Gastrocnemius medialis (tissue), 4 donors: Measurements from ENCODE around the gene OCLN. TPM values are rescaled to one million over a fixed set of nuclear protein-coding genes. Genes with fewer than 3 reads are reported as not detected.

ENCODE experiments used
- ATAC-seq, 2 donors: fragments of 150-250 bp; one replicate each; pipeline ENCODE4 v1.9.1; 2016
- DNase-seq, 2 donors: peaks; one replicate each; pipeline ENCODE4 v3.0.0-alpha.2; 2019
- H3K27ac ChIP-seq, 4 donors: fragments of 200-600 bp; sonication (generic); 1 replicate in 1 of 4; 2 replicates in 3 of 4; pipeline ENCODE4 v1.5.1; 2016 to 2018; ENCODE audit warnings: mild to moderate bottlenecking in 2 of 4, moderate library complexity in 1 of 4
- H3K27me3 ChIP-seq, 3 donors: fragments of 200-600 bp; sonication (generic) in 2 of 3; 1 replicate in 1 of 3; 2 replicates in 2 of 3; pipeline versions ENCODE4 v1.5.1 to v1.6.0; 2016 to 2019; ENCODE audit warnings: mild to moderate bottlenecking in 1 of 3, moderate library complexity in 1 of 3
- H3K36me3 ChIP-seq, 2 donors: fragments of 200-600 bp; sonication (generic) in 1 of 2; one replicate each; pipeline ENCODE4 v1.5.1; 2017 to 2018
- H3K4me1 ChIP-seq, 2 donors: fragments of 200-600 bp; sonication (generic) in 1 of 2; one replicate each; pipeline ENCODE4 v1.5.1; 2016 to 2017; ENCODE audit warnings: mild to moderate bottlenecking in 2 of 2
- H3K4me3 ChIP-seq, 4 donors: fragments of 200-600 bp; sonication (generic) in 3 of 4; 1 replicate in 1 of 4; 2 replicates in 3 of 4; pipeline ENCODE4 v1.5.1; 2016 to 2019; ENCODE audit warnings: mild to moderate bottlenecking in 2 of 4
- H3K9me3 ChIP-seq, 3 donors: fragments of 200-600 bp; sonication (generic) in 2 of 3; 1 replicate in 1 of 3; 2 replicates in 2 of 3; pipeline ENCODE4 v1.5.1; 2016 to 2019
- POLR2A ChIP-seq, 2 donors: fragments of 450-650 bp; IDR thresholded peaks; one replicate each; pipeline ENCODE4 v1.6.1; 2017; ENCODE audit warnings: antibody characterized with exemption in 2 of 2, mild to moderate bottlenecking in 2 of 2, moderate library complexity in 2 of 2
- in situ Hi-C, 4 donors: fragments of 200-750 bp; cut with MboI; loops; one replicate each; pipeline versions ENCODE4 v1.15.0 to v1.8.0; 2017; ENCODE audit warnings: low sequenced_read_pairs in 4 of 4
- intact Hi-C: fragments of 100-400 bp; cut with DNase I; formaldehyde crosslinking; loops from one replicate; pipeline ENCODE4 v1.15.1; 2023; ENCODE audit warnings: low total_unique reads
- total RNA-seq, 4 donors: library from RNA; depleted of rRNA; stranded (reverse); fragments of >200 nt; gene quantifications; one replicate each; pipeline versions ENCODE4 v1.1.0 to v1.2.3, GENCODE V29; 2016
- TF ChIP-seq, protein P1 (sequence below), 5 experiments: fragments of 450-650 bp in 3 of 5; fragments of 200-600 bp in 2 of 5; sonication (generic) in 2 of 5; IDR thresholded peaks in 4 of 5; conservative IDR thresholded peaks in 1 of 5; 1 replicate in 4 of 5; 2 replicates in 1 of 5; pipeline ENCODE4 v1.5.1; 2016 to 2019; ENCODE audit warnings: antibody characterized with exemption in 5 of 5, mild to moderate bottlenecking in 3 of 5, moderate library complexity in 3 of 5

OCLN gene
- total RNA-seq, 4 donors from 2014 or later, result 0.39 to 0.87 (median 0.62) TPM

DNA sequence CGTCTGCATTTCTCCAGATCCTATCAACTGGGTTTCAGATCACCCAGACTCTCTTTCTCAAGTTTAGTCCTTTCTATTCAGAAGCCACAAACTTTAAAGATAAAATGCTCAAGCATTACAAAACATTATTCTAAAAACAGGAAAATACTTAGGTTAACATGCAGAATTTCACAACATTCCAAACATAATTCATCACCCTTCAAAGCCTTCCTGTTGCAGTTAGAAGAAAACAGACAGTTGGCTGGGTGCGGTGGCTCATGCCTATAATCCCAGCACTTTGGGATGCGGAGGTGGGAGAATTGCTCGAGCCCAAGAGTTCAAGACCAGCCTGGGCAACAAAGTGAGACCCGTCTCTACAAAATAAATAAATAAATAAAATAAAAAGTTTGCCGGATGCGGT, 7.7 kb upstream of the OCLN start:
- H3K27ac ChIP-seq, result no peak overlapping the region
- peaks cover 0 to 4% (median 0%) of the 10 kb centered on the region in 3 donors for H3K27me3 ChIP-seq
- no peaks in the 10 kb centered on the region for H3K36me3 ChIP-seq
- no peak for ATAC-seq
- in situ Hi-C loops, result no loop called here
- no peaks in the 10 kb centered on the region for H3K4me1 ChIP-seq
- DNase-seq, result no peak
- no peak overlapping the region for H3K4me3 ChIP-seq
- H3K9me3 ChIP-seq, result no peaks in the 10 kb centered on the region
- intact Hi-C loops, result no loop called here
- TF ChIP-seq, protein P1, sequence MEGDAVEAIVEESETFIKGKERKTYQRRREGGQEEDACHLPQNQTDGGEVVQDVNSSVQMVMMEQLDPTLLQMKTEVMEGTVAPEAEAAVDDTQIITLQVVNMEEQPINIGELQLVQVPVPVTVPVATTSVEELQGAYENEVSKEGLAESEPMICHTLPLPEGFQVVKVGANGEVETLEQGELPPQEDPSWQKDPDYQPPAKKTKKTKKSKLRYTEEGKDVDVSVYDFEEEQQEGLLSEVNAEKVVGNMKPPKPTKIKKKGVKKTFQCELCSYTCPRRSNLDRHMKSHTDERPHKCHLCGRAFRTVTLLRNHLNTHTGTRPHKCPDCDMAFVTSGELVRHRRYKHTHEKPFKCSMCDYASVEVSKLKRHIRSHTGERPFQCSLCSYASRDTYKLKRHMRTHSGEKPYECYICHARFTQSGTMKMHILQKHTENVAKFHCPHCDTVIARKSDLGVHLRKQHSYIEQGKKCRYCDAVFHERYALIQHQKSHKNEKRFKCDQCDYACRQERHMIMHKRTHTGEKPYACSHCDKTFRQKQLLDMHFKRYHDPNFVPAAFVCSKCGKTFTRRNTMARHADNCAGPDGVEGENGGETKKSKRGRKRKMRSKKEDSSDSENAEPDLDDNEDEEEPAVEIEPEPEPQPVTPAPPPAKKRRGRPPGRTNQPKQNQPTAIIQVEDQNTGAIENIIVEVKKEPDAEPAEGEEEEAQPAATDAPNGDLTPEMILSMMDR (IDR thresholded peaks at IDR 0.05 in 4 of 5, conservative IDR thresholded peaks at IDR 0.05 in 1 of 5), result no peak
- TF ChIP-seq POLR2A (IDR thresholded peaks at IDR 0.05), result no peak

DNA sequence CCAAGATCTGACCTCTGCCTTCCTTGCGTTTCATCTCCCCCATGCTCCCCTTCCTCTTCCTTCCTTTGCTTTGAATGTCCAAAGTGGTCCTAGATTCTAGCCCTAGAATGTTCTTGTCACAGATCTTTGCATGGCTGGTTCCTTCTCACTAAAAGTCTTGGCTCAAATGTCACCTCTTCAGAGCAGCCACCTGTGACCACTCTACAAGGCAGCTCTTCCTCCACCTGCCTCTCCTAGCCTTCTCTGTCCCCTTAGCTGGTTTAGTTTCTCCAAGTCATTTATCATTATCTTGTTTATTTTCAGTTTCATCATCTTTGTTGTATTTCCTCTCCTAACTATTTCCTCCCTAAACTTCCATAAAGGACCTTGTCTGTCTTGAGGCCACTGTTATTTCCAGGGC, 7.1 kb upstream of the OCLN start:
- ATAC-seq (no peak), DNase-seq (no peak)
- Histone ChIP-seq H3K27ac (no peak overlapping the region), H3K4me3 (no peak overlapping the region), H3K36me3 (no peaks in the 10 kb centered on the region), H3K4me1 (no peaks in the 10 kb centered on the region), H3K9me3 (no peaks in the 10 kb centered on the region), H3K27me3 (peaks cover 0 to 4% (median 3%) of the 10 kb centered on the region in 3 donors)
- intact Hi-C loops (no loop called here), in situ Hi-C loops (no loop called here)
- no peak for TF ChIP-seq POLR2A (IDR thresholded peaks at IDR 0.05)
- TF ChIP-seq, protein P1 (IDR thresholded peaks at IDR 0.05 in 4 of 5, conservative IDR thresholded peaks at IDR 0.05 in 1 of 5), result no peak

DNA sequence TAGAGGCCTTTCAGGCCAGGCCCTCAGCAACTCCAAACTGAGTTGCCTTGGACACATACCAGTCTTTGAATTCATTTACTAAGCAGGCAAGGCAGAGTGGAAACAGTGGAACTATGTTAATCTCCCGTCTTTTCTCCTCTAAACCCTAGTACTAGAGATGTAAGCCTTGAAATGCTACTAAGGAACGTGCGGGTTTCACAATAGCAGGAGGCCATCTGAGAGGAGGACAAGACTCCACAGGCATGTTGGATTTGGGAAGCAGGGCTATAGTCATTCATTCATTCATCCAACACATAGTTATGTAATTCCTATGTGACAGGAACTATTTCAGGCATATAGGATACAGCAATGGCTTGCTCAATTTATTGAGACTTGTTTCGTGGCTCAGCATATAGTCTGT, 3.3 kb upstream of the OCLN start:
- no peak for TF ChIP-seq POLR2A (IDR thresholded peaks at IDR 0.05)
- TF ChIP-seq, protein P1 (IDR thresholded peaks at IDR 0.05 in 4 of 5, conservative IDR thresholded peaks at IDR 0.05 in 1 of 5), result no peak
- in situ Hi-C loops (no loop called here), intact Hi-C loops (no loop called here)
- Histone ChIP-seq H3K4me3 (no peak overlapping the region), H3K9me3 (no peaks in the 10 kb centered on the region), H3K36me3 (no peaks in the 10 kb centered on the region), H3K4me1 (peaks cover 4 to 7% of the 10 kb centered on the region in 2 donors), H3K27ac (no peak overlapping the region), H3K27me3 (peaks cover 16 to 37% (median 31%) of the 10 kb centered on the region in 3 donors)
- DNase-seq (no peak), ATAC-seq (no peak)

DNA sequence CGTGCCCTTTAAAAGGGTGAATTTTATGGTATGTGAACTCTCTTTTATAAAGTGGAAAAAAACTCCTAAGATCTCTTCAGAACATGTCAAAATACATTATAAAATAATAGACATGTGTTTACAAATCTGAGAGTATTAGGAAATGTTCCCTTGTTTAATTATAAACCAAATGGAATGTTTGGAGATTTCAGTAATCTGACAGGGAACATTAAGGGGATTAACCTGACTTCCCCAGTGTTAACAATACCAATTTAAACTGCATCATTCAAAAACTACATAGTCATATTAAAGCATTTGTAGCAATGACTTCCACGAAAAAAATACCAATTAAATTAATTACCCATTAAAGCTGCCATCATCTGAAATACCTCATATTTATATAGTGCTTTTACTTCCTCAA, 1.6 kb upstream of the OCLN start:
- no peak for TF ChIP-seq POLR2A (IDR thresholded peaks at IDR 0.05)
- TF ChIP-seq, protein P1 (IDR thresholded peaks at IDR 0.05 in 4 of 5, conservative IDR thresholded peaks at IDR 0.05 in 1 of 5), result no peak
- Histone ChIP-seq H3K4me3 (no peak overlapping the region), H3K36me3 (no peaks in the 10 kb centered on the region), H3K27ac (no peak overlapping the region), H3K9me3 (no peaks in the 10 kb centered on the region), H3K27me3 (peaks cover 33 to 45% (median 43%) of the 10 kb centered on the region in 3 donors), H3K4me1 (peaks cover 4 to 7% of the 10 kb centered on the region in 2 donors)
- in situ Hi-C loops, result no loop called here
- intact Hi-C loops, result no loop called here
- DNase-seq (no peak), ATAC-seq (no peak)

DNA sequence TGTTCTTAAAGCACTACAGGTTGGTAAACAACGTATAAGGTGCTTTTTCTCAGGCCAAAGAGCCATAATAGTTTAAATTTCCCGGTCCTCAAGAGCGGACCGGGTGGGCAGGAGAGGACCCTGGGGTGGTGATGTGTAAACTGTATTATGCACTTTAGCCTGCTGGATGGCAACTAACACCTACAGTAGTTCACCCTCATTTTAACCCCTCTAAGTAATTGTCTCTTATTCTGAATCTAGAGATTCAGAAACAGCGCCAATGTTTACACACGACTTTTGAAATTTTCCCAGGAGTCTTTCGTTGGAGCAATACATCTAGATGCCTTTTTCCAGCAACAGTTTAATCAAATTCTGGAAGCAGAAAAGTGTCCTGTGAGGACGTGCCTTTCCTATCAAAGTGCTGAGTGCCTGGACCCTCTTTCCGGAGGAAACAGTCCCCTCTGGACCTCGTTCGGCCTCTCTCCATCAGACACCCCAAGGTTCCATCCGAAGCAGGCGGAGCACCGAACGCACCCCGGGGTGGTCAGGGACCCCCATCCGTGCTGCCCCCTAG, 676 bp upstream of the OCLN start:
- no peaks in the 10 kb centered on the region for H3K36me3 ChIP-seq
- H3K4me3 ChIP-seq, result peak overlapping the region; percentile 50 to 65 (median 56)
- intact Hi-C loops (no loop called here), in situ Hi-C loops (no loop called here)
- no peak for ATAC-seq
- TF ChIP-seq, protein P1 (IDR thresholded peaks at IDR 0.05 in 4 of 5, conservative IDR thresholded peaks at IDR 0.05 in 1 of 5), result no peak
- no peak for TF ChIP-seq POLR2A (IDR thresholded peaks at IDR 0.05)
- H3K4me1 ChIP-seq, result peaks cover 4 to 7% of the 10 kb centered on the region in 2 donors
- no peak for DNase-seq
- H3K27ac ChIP-seq, result no peak overlapping the region
- peaks cover 37 to 43% (median 42%) of the 10 kb centered on the region in 3 donors for H3K27me3 ChIP-seq
- H3K9me3 ChIP-seq, result no peaks in the 10 kb centered on the region
